ENCODE measurements around the gene ZNF92.
"Not testable (repeated sequence)": the region's sequence is repeated elsewhere in the genome, so short reads cannot be mapped to it uniquely, and the experiment has no call there.

DNA sequence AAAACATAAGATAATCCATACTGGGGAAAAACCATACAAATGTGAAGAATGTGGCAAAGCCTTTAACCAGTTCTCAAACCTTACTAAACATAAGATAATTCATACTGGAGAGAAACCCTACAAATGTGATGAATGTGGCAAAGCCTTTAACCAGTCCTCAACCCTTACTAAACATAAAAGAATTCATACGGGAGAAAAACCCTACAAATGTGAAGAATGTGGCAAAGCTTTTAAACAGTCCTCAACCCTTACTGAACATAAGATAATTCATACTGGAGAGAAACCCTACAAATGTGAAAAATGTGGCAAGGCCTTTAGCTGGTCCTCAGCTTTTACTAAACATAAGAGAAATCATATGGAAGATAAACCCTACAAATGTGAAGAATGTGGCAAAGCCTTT lies 25.4 kb downstream of the ZNF92 start:
- TF ChIP-seq, protein P1, sequence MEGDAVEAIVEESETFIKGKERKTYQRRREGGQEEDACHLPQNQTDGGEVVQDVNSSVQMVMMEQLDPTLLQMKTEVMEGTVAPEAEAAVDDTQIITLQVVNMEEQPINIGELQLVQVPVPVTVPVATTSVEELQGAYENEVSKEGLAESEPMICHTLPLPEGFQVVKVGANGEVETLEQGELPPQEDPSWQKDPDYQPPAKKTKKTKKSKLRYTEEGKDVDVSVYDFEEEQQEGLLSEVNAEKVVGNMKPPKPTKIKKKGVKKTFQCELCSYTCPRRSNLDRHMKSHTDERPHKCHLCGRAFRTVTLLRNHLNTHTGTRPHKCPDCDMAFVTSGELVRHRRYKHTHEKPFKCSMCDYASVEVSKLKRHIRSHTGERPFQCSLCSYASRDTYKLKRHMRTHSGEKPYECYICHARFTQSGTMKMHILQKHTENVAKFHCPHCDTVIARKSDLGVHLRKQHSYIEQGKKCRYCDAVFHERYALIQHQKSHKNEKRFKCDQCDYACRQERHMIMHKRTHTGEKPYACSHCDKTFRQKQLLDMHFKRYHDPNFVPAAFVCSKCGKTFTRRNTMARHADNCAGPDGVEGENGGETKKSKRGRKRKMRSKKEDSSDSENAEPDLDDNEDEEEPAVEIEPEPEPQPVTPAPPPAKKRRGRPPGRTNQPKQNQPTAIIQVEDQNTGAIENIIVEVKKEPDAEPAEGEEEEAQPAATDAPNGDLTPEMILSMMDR (IDR thresholded peaks at IDR 0.05) = not testable (repeated sequence)
- TF ChIP-seq POLR2AphosphoS5, POLR2A, EP300 (IDR thresholded peaks at IDR 0.05): not testable (repeated sequence)

Data from suprapubic skin (tissue), 4 donors.